Panc1 (cell line): ENCODE data around the gene MITF. TPM values are rescaled to one million over a fixed set of nuclear protein-coding genes. Genes with fewer than 3 reads are reported as not detected.

ENCODE experiments used
- ATAC-seq: fragments of 200-7000 bp; cut with Tn5 transposase; 2 replicates; pipeline ENCODE4 v1.9.1; 2020; ENCODE audit warnings: mild to moderate bottlenecking, moderate library complexity
- BruUV-seq: library from RNA; stranded (reverse); fragments of 400-500 nt; replicated peaks from 2 replicates; lab custom pipeline; 2021; lab: Mats Ljungman, UMichigan
- CTCF ChIA-PET: fragments of 300-600 bp; sonication (Branson Sonifier 250); formaldehyde crosslinking; loops from one replicate; lab custom pipeline; 2022; ENCODE audit warnings: antibody characterized with exemption; lab: Charles Lee
- POLR2A ChIA-PET: fragments of 300-600 bp; sonication (Branson Sonifier 250); formaldehyde crosslinking; loops from one replicate; lab custom pipeline; 2022; ENCODE audit warnings: antibody characterized with exemption; lab: Charles Lee
- DNase-seq: peaks from one replicate; pipeline ENCODE4 v3.0.0-alpha.2; 2010; ENCODE audit warnings: low read depth, low spot score
- H3K27ac ChIP-seq: 2 replicates; pipeline ENCODE4 v1.5.1; 2011; ENCODE audit warnings: mild to moderate bottlenecking, low read length, inconsistent platforms
- H3K27me3 ChIP-seq: fragments of 200-500 bp; sonication (Bioruptor generic); 2 replicates; pipeline ENCODE4 v1.6.0; 2014; ENCODE audit warnings: low read length, inconsistent platforms; ENCODE audit not compliant: control insufficient read depth, insufficient read depth
- H3K36me3 ChIP-seq: fragments of 200-500 bp; sonication (Bioruptor generic); 2 replicates; pipeline ENCODE4 v1.5.1; 2014; ENCODE audit warnings: inconsistent platforms, mild to moderate bottlenecking, low read length, moderate library complexity; ENCODE audit not compliant: control insufficient read depth, insufficient read depth
- H3K4me1 ChIP-seq: 2 replicates; pipeline ENCODE4 v1.5.1; 2011; ENCODE audit warnings: inconsistent platforms, mild to moderate bottlenecking, low read length, moderate library complexity; ENCODE audit not compliant: control insufficient read depth, insufficient read depth
- H3K4me3 ChIP-seq, 2 experiments: 2 replicates each; pipeline ENCODE4 v1.5.1; 2011 to 2012; ENCODE audit warnings: low read depth in 2 of 2, low read length in 2 of 2, mild to moderate bottlenecking in 2 of 2, inconsistent platforms in 1 of 2, moderate library complexity in 1 of 2
- H3K9me3 ChIP-seq: fragments of 200-500 bp; sonication (Bioruptor generic); 2 replicates; pipeline ENCODE4 v1.5.1; 2014; ENCODE audit warnings: low read depth, mild to moderate bottlenecking, inconsistent platforms, low read length, moderate library complexity; ENCODE audit not compliant: control insufficient read depth, insufficient read depth
- POLR2AphosphoS5 ChIP-seq: IDR thresholded peaks from 2 replicates; pipeline ENCODE4 v1.6.1; 2012; ENCODE audit warnings: mild to moderate bottlenecking, low read depth, low read length, moderate library complexity
- SIN3A ChIP-seq: IDR thresholded peaks from 2 replicates; pipeline ENCODE4 v1.6.1; 2012; ENCODE audit warnings: low read depth, mild to moderate bottlenecking, low read length, moderate library complexity, borderline replicate concordance; ENCODE audit not compliant: insufficient read depth
- TCF7L2 ChIP-seq: IDR thresholded peaks from 2 replicates; pipeline ENCODE4 v1.6.1; 2011; ENCODE audit warnings: mild to moderate bottlenecking, low read depth, low read length, inconsistent platforms
- in situ Hi-C: cut with HindIII; loops from 2 replicates; pipeline ENCODE4 v1.10.0; 2016; ENCODE audit warnings: low sequenced_read_pairs, low pct_unique_long_range_greater_than_20kb
- intact Hi-C: fragments of 100-400 bp; cut with micrococcal nuclease; formaldehyde crosslinking; loops from one replicate; pipeline ENCODE4 v1.10.0; 2022; ENCODE audit not compliant: unreplicated experiment
- total RNA-seq: library from RNA; stranded (reverse); gene quantifications from one replicate; pipeline ENCODE4 v1.2.1, GENCODE V29; 2021; ENCODE audit not compliant: unreplicated experiment
- TF ChIP-seq, protein P1 (sequence below): fragments of 450-650 bp; IDR thresholded peaks from 2 replicates; pipeline ENCODE4 v1.5.1; 2017; ENCODE audit warnings: mild to moderate bottlenecking
- TF ChIP-seq, protein P2 (sequence below), 2 experiments: IDR thresholded peaks; 2 replicates each; pipeline ENCODE4 v1.6.1; 2011 to 2012; ENCODE audit warnings: low read depth in 2 of 2, control low read depth in 1 of 2, low read length in 1 of 2, mild to moderate bottlenecking in 1 of 2, moderate library complexity in 1 of 2; ENCODE audit not compliant: insufficient read depth in 1 of 2

Gene MITF
- total RNA-seq, 1 experiment from 2014 or later = 10.8 TPM

DNA sequence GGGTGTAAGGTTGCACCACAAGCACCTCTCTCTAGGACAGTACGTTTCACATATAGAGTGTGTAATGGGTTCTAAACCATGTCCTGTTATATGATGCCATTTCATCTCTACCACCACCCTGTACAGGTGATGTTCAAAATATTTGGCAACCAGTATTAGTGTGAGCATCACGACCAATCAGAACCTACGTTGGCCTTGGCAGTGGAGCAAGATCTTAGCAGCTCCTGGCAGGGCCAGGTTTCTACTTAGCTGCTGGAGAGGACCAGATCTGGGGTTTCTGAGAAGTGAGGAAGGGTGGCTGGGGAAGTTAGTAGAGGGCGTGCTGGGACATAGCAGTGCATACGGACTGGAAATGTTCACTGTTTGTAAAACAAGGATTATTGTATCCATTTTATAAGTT is 23.1 kb upstream of the MITF start:
- Histone ChIP-seq H3K4me3 (no peak overlapping the region), H3K27me3 (no peaks in the 10 kb centered on the region), H3K36me3 (no peaks in the 10 kb centered on the region), H3K9me3 (no peaks in the 10 kb centered on the region), H3K4me1 (no peaks in the 10 kb centered on the region), H3K27ac (no peak overlapping the region)
- ATAC-seq (no peak), DNase-seq (no peak)
- in situ Hi-C loops (no loop called here), intact Hi-C loops (no loop called here)
- POLR2A ChIA-PET = no interaction called here
- BruUV-seq = no TSS peak
- CTCF ChIA-PET = interaction anchor here (0.6 kb wide), 1 partner anchor 294 kb away, joined by 5 read pairs; no protein-coding TSS in a partner anchor
- TF ChIP-seq, protein P1, sequence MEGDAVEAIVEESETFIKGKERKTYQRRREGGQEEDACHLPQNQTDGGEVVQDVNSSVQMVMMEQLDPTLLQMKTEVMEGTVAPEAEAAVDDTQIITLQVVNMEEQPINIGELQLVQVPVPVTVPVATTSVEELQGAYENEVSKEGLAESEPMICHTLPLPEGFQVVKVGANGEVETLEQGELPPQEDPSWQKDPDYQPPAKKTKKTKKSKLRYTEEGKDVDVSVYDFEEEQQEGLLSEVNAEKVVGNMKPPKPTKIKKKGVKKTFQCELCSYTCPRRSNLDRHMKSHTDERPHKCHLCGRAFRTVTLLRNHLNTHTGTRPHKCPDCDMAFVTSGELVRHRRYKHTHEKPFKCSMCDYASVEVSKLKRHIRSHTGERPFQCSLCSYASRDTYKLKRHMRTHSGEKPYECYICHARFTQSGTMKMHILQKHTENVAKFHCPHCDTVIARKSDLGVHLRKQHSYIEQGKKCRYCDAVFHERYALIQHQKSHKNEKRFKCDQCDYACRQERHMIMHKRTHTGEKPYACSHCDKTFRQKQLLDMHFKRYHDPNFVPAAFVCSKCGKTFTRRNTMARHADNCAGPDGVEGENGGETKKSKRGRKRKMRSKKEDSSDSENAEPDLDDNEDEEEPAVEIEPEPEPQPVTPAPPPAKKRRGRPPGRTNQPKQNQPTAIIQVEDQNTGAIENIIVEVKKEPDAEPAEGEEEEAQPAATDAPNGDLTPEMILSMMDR = no peak
- TF ChIP-seq SIN3A (no peak), TCF7L2 (no peak), POLR2AphosphoS5 (no peak)
- TF ChIP-seq, protein P2, sequence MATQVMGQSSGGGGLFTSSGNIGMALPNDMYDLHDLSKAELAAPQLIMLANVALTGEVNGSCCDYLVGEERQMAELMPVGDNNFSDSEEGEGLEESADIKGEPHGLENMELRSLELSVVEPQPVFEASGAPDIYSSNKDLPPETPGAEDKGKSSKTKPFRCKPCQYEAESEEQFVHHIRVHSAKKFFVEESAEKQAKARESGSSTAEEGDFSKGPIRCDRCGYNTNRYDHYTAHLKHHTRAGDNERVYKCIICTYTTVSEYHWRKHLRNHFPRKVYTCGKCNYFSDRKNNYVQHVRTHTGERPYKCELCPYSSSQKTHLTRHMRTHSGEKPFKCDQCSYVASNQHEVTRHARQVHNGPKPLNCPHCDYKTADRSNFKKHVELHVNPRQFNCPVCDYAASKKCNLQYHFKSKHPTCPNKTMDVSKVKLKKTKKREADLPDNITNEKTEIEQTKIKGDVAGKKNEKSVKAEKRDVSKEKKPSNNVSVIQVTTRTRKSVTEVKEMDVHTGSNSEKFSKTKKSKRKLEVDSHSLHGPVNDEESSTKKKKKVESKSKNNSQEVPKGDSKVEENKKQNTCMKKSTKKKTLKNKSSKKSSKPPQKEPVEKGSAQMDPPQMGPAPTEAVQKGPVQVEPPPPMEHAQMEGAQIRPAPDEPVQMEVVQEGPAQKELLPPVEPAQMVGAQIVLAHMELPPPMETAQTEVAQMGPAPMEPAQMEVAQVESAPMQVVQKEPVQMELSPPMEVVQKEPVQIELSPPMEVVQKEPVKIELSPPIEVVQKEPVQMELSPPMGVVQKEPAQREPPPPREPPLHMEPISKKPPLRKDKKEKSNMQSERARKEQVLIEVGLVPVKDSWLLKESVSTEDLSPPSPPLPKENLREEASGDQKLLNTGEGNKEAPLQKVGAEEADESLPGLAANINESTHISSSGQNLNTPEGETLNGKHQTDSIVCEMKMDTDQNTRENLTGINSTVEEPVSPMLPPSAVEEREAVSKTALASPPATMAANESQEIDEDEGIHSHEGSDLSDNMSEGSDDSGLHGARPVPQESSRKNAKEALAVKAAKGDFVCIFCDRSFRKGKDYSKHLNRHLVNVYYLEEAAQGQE (IDR thresholded peaks at IDR 0.05; ENCODE audit: insufficient read depth in 1 of 2, low read depth in 2 of 2, low read length in 1 of 2) = no peak

DNA sequence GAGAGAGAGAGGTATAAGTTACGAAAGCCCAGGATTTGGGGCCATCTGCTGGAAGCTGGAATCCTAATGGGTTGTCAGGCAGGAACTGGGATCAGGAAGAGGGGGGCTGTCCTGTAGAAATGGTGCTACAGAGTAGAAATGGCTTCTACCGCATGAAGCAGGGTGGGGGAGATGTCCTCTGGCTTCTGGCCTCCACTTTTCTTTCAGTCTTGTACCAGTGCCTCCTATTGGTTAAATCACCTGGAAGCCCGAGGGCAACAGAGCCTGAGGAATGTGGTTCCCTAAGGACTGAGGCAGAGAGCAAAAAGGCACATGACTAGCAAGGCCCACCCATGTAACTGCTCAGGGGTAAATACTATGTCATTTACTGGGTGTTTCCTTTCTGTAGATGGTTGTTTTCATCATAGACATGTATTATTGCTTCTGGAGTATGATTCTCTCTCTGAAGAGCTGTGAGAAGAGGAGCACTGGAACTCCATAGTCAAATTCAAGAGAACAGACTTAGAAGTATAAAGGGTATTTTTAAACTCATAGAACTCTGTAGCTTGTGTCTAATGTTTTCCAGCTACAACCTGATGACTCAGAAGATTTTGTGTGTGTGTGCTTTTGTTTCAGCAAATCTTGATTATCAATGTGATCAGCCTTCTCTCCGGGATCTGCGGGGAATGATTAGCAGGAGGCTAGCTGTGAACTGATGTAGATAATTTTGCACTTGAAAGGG is 20.2 kb upstream of the MITF start:
- no peak for ATAC-seq
- in situ Hi-C loops = no loop called here
- CTCF ChIA-PET = no interaction called here

More for the DNA sequence above, 20.2 kb upstream of the MITF start:
- Histone ChIP-seq H3K4me3 (no peak overlapping the region), H3K9me3 (no peaks in the 10 kb centered on the region), H3K36me3 (no peaks in the 10 kb centered on the region), H3K27ac (no peak overlapping the region), H3K4me1 (no peaks in the 10 kb centered on the region), H3K27me3 (no peaks in the 10 kb centered on the region)
- POLR2A ChIA-PET = no interaction called here
- DNase-seq = no peak
- no TSS peak for BruUV-seq
- intact Hi-C loops = no loop called here
- TF ChIP-seq SIN3A = no peak
- TF ChIP-seq, protein P1 = no peak; the same call in 1 of the 2 replicates
- TF ChIP-seq, protein P2 (IDR thresholded peaks at IDR 0.05; ENCODE audit: insufficient read depth in 1 of 2, low read depth in 2 of 2, low read length in 1 of 2) = no peak
- no peak for TF ChIP-seq TCF7L2
- TF ChIP-seq POLR2AphosphoS5 = no peak
